IMR-90 (cell line): ENCODE measurements around the gene WNT4. TPM values are rescaled to one million over a fixed set of nuclear protein-coding genes. Genes with fewer than 3 reads are reported as not detected.

Experiments used
- ATAC-seq: fragments of 200-7000 bp; cut with Tn5 transposase; 2 replicates; pipeline ENCODE4 v1.9.1; 2020; ENCODE audit warnings: low read depth, mild to moderate bottlenecking, moderate library complexity
- BruUV-seq: library from RNA; stranded (reverse); fragments of 400-500 nt; replicated peaks from 2 replicates; lab custom pipeline; 2021; lab: Mats Ljungman, UMichigan
- CTCF ChIA-PET: fragments of 300-600 bp; formaldehyde crosslinking; extraction: SDS; loops from one replicate; lab custom pipeline; 2021; ENCODE audit warnings: antibody characterized with exemption; lab: Yijun Ruan, JAX
- POLR2A ChIA-PET: fragments of 300-600 bp; sonication (Branson Sonifier 250); formaldehyde crosslinking; loops from one replicate; lab custom pipeline; 2022; ENCODE audit warnings: antibody characterized with exemption; ENCODE audit not compliant: unreplicated experiment; lab: Charles Lee
- DNase-seq: peaks from one replicate; pipeline ENCODE4 v3.0.0; 2013
- H2AFZ ChIP-seq: replicated peaks from 2 replicates; pipeline ENCODE3; 2013; ENCODE audit warnings: low read length, mild to moderate bottlenecking; ENCODE audit not compliant: poor library complexity
- H2AK5ac ChIP-seq: 2 replicates; pipeline ENCODE4 v1.6.1; 2013; ENCODE audit warnings: low read depth, low read length, inconsistent platforms
- H2AK9ac ChIP-seq: replicated peaks from 2 replicates; pipeline ENCODE3; 2013; ENCODE audit warnings: mild to moderate bottlenecking, low read depth, low read length, moderate library complexity; ENCODE audit not compliant: poor library complexity
- H2BK120ac ChIP-seq: 2 replicates; pipeline ENCODE4 v1.6.1; 2013; ENCODE audit warnings: low read depth, low read length, inconsistent platforms
- H2BK15ac ChIP-seq: 3 replicates; pipeline ENCODE4 v1.6.1; 2013; ENCODE audit warnings: low read depth, low read length, inconsistent platforms
- H2BK20ac ChIP-seq: 2 replicates; pipeline ENCODE4 v1.6.1; 2013; ENCODE audit warnings: low read depth, mild to moderate bottlenecking, inconsistent platforms, low read length, moderate library complexity
- H2BK5ac ChIP-seq: 2 replicates; pipeline ENCODE4 v1.6.1; 2013; ENCODE audit warnings: mild to moderate bottlenecking, low read depth, low read length, inconsistent platforms; ENCODE audit not compliant: poor library complexity, severe bottlenecking
- H3K14ac ChIP-seq: replicated peaks from 2 replicates; pipeline ENCODE4 v1.6.1; 2013; ENCODE audit warnings: low read depth, low read length, inconsistent platforms
- H3K18ac ChIP-seq: 2 replicates; pipeline ENCODE4 v1.6.1; 2013; ENCODE audit warnings: low read depth, low read length, control low read depth
- H3K23ac ChIP-seq: 2 replicates; pipeline ENCODE4 v1.6.1; 2013; ENCODE audit warnings: low read depth, low read length, inconsistent platforms
- H3K27ac ChIP-seq: 2 replicates; pipeline ENCODE4 v1.5.1; 2013; ENCODE audit warnings: mild to moderate bottlenecking, control low read depth, low read length; ENCODE audit not compliant: insufficient read depth
- H3K27me3 ChIP-seq: 2 replicates; pipeline ENCODE4 v1.6.1; 2013; ENCODE audit warnings: low read length; ENCODE audit not compliant: control insufficient read depth, insufficient read depth
- H3K36me3 ChIP-seq: 2 replicates; pipeline ENCODE4 v1.6.1; 2013; ENCODE audit warnings: low read length, mixed read lengths; ENCODE audit not compliant: control insufficient read depth, insufficient read depth
- H3K4ac ChIP-seq: 2 replicates; pipeline ENCODE4 v1.6.1; 2013; ENCODE audit warnings: low read depth, low read length, inconsistent platforms
- H3K4me1 ChIP-seq: 2 replicates; pipeline ENCODE4 v1.6.1; 2013; ENCODE audit warnings: low read length, mixed read lengths; ENCODE audit not compliant: control insufficient read depth, insufficient read depth
- H3K4me2 ChIP-seq: 2 replicates; pipeline ENCODE4 v1.6.1; 2013; ENCODE audit warnings: low read depth, mild to moderate bottlenecking, control low read depth, low read length, moderate library complexity
- H3K4me3 ChIP-seq: 2 replicates; pipeline ENCODE4 v1.5.1; 2013; ENCODE audit warnings: low read depth, mild to moderate bottlenecking, control low read depth, low read length, moderate library complexity; ENCODE audit not compliant: insufficient read depth
- H3K56ac ChIP-seq: 2 replicates; pipeline ENCODE4 v1.6.1; 2013; ENCODE audit warnings: low read length, inconsistent platforms; ENCODE audit not compliant: insufficient read depth; ENCODE audit errors: extremely low read depth
- H3K79me1 ChIP-seq, 2 experiments: 2 replicates each; pipeline ENCODE4 v1.6.1; 2013; ENCODE audit warnings: low read length in 2 of 2, inconsistent platforms in 1 of 2, low read depth in 1 of 2
- H3K9ac ChIP-seq: 2 replicates; pipeline ENCODE4 v1.6.1; 2013; ENCODE audit warnings: low read depth, low read length, control low read depth
- H3K9me1 ChIP-seq: 2 replicates; pipeline ENCODE4 v1.6.1; 2013; ENCODE audit warnings: low read length, inconsistent platforms; ENCODE audit not compliant: insufficient read depth
- H3K9me3 ChIP-seq: 2 replicates; pipeline ENCODE4 v1.6.1; 2013; ENCODE audit warnings: low read length; ENCODE audit not compliant: control insufficient read depth, insufficient read depth
- H4K20me1 ChIP-seq: 2 replicates; pipeline ENCODE4 v1.6.1; 2013; ENCODE audit warnings: low read length, inconsistent platforms; ENCODE audit not compliant: insufficient read depth
- H4K5ac ChIP-seq: 2 replicates; pipeline ENCODE4 v1.6.1; 2013; ENCODE audit warnings: mild to moderate bottlenecking, low read depth, low read length, control low read depth
- H4K8ac ChIP-seq, 2 experiments: 2 replicates each; pipeline ENCODE4 v1.6.1; 2013; ENCODE audit warnings: low read depth in 2 of 2, low read length in 2 of 2, control low read depth in 1 of 2, inconsistent platforms in 1 of 2
- H4K91ac ChIP-seq: 2 replicates; pipeline ENCODE4 v1.6.1; 2013; ENCODE audit warnings: low read depth, low read length, inconsistent platforms; ENCODE audit not compliant: insufficient read depth
- BHLHE40 ChIP-seq: fragments of 150-350 bp; IDR thresholded peaks from 2 replicates; pipeline ENCODE4 v1.6.1; 2016; ENCODE audit warnings: mild to moderate bottlenecking, low read depth, low read length
- CEBPB ChIP-seq: IDR thresholded peaks from 2 replicates; pipeline ENCODE4 v1.6.1; 2012; ENCODE audit warnings: low read depth, low read length, improper control_type of control experiment
- CHD1 ChIP-seq: IDR thresholded peaks from 2 replicates; pipeline ENCODE4 v1.6.1; 2012; ENCODE audit warnings: low read depth, low read length, improper control_type of control experiment
- FOS ChIP-seq: fragments of 150-350 bp; IDR thresholded peaks from 2 replicates; pipeline ENCODE4 v1.6.1; 2016; ENCODE audit warnings: low read depth, low read length
- MAFK ChIP-seq: IDR thresholded peaks from 2 replicates; pipeline ENCODE4 v1.6.1; 2012; ENCODE audit warnings: low read depth, low read length, improper control_type of control experiment
- MAZ ChIP-seq: IDR thresholded peaks from 2 replicates; pipeline ENCODE4 v1.6.1; 2012; ENCODE audit warnings: low read depth, mild to moderate bottlenecking, low read length, improper control_type of control experiment, moderate library complexity, borderline replicate concordance
- MXI1 ChIP-seq: IDR thresholded peaks from 2 replicates; pipeline ENCODE4 v1.6.1; 2012; ENCODE audit warnings: low read depth, mild to moderate bottlenecking, low read length, moderate library complexity, borderline replicate concordance
- NFE2L2 ChIP-seq: fragments of 150-350 bp; IDR thresholded peaks from 2 replicates; pipeline ENCODE4 v1.6.1; 2016; ENCODE audit warnings: low read depth, mild to moderate bottlenecking, low read length
- POLR2A ChIP-seq: IDR thresholded peaks from 2 replicates; pipeline ENCODE4 v1.6.1; 2012; ENCODE audit warnings: mild to moderate bottlenecking, low read depth, low read length
- RAD21 ChIP-seq: IDR thresholded peaks from 2 replicates; pipeline ENCODE4 v1.6.1; 2012; ENCODE audit warnings: low read length, improper control_type of control experiment
- RCOR1 ChIP-seq: IDR thresholded peaks from 2 replicates; pipeline ENCODE4 v1.6.1; 2012; ENCODE audit warnings: mild to moderate bottlenecking, low read length, improper control_type of control experiment; ENCODE audit not compliant: insufficient replicate concordance
- RFX5 ChIP-seq: IDR thresholded peaks from 2 replicates; pipeline ENCODE4 v1.8.0; 2012; ENCODE audit warnings: low read depth, mild to moderate bottlenecking, low read length, moderate library complexity
- SMC3 ChIP-seq: fragments of 150-350 bp; IDR thresholded peaks from 2 replicates; pipeline ENCODE4 v1.6.1; 2016; ENCODE audit warnings: low read depth, mild to moderate bottlenecking, antibody characterized with exemption, low read length, moderate library complexity
- WGBS, 2 experiments: methylation state at CpG; one replicate each; pipeline versions ENCODE4 v1.1.5 to v1.1.7; 2013; ENCODE audit warnings: missing lambda C conversion rate in 2 of 2; ENCODE audit not compliant: insufficient read length in 1 of 2; ENCODE audit errors: extremely low coverage in 2 of 2; 5-methylcytosine and 5-hydroxymethylcytosine counted together
- dilution Hi-C: fragments of 300-500 bp; cut with HindIII; formaldehyde crosslinking; loops from one replicate; pipeline ENCODE4 v1.14.3; 2018; ENCODE audit warnings: low sequenced_read_pairs; ENCODE audit not compliant: unreplicated experiment
- in situ Hi-C: fragments of 300-500 bp; cut with MboI; formaldehyde crosslinking; loops from 3 replicates; pipeline ENCODE4 v1.14.3; 2019; ENCODE audit warnings: low sequenced_read_pairs, inconsistent platforms, mixed read lengths
- intact Hi-C: fragments of 100-400 bp; cut with micrococcal nuclease; formaldehyde crosslinking; loops from 2 replicates; pipeline ENCODE4 v1.10.0; 2022
- polyA plus RNA-seq, 3 experiments: library from polyadenylated mRNA; depleted of rRNA; stranded (reverse); fragments of >200 nt; gene quantifications; 2 replicates each; pipeline ENCODE4 v1.2.3, GENCODE V29; 2012; ENCODE audit warnings: low replicate concordance in 1 of 3
- total RNA-seq: library from RNA; depleted of rRNA; stranded (reverse); fragments of >200 nt; gene quantifications from 2 replicates; pipeline ENCODE4 v1.2.3, GENCODE V29; 2012
- TF ChIP-seq, protein P1 (sequence below): conservative IDR thresholded peaks from 2 replicates; pipeline ENCODE4 v1.5.1; 2012; ENCODE audit warnings: mild to moderate bottlenecking, low read depth, low read length, improper control_type of control experiment
- TF ChIP-seq, protein P2 (sequence below): fragments of 150-350 bp; IDR thresholded peaks from 2 replicates; pipeline ENCODE4 v1.6.1; 2017; ENCODE audit warnings: mild to moderate bottlenecking, antibody characterized with exemption, low read length, low read depth
- TF ChIP-seq, protein P3 (sequence below): fragments of 150-350 bp; IDR thresholded peaks from 2 replicates; pipeline ENCODE4 v1.6.1; 2016; ENCODE audit warnings: low read depth, mild to moderate bottlenecking, low read length, moderate library complexity, borderline replicate concordance

WNT4 gene
- total and polyA plus RNA-seq, 2 of the 4 experiments (the other 2 are of a cell fraction): not detected

DNA sequence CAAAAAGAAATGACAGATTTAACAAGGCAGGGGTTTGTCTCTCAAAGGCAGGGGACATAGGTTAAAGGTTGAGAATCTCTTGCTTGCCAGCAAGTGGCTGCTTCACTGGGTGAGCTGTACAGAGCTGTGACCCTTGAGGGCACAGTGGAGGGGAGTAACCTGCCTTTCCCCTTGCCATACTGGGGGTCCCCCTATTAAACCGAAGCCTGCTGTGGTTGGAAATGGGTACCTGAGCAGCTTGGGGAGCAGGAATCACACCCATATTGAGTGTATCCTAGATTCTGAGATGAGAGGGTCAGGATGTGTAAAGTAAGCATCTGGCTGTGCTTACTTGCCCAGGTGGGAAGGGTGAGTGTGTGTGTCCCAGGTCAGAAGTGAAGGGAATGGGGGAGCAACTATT is 31.8 kb downstream of the WNT4 start:
- Histone ChIP-seq H2AK5ac (no peak overlapping the region), H3K4ac (0 out of 2 replicates have a peak overlapping the region, but pooled peaks have one; percentile 7), H2AK9ac (no peak overlapping the region), H3K27me3 (no peaks in the 10 kb centered on the region), H3K56ac (no peak overlapping the region), H3K79me1 (peaks cover 62 to 98% of the 10 kb centered on the region in 2 experiments), H2BK20ac (no peak overlapping the region), H3K36me3 (peaks cover 26% of the 10 kb centered on the region), H2BK120ac (no peak overlapping the region), H4K5ac (no peak overlapping the region), H2BK5ac (no peak overlapping the region), H3K14ac (no peak overlapping the region; the same call in 1 of the 2 replicates), H2AFZ (no peak overlapping the region), H2BK15ac (no peak overlapping the region), H3K4me1 (peaks cover 36% of the 10 kb centered on the region), H3K18ac (no peak overlapping the region), H3K4me2 (peak overlapping the region; percentile 7; the same call in 1 of the 2 replicates), H3K4me3 (no peak overlapping the region), H4K91ac (no peak overlapping the region), H4K20me1 (peaks cover 94% of the 10 kb centered on the region), H3K9me3 (no peaks in the 10 kb centered on the region), H3K9me1 (peaks cover 45% of the 10 kb centered on the region), H3K23ac (no peak overlapping the region), H4K8ac (no peak overlapping the region), H3K9ac (no peak overlapping the region), H3K27ac (no peak overlapping the region)
- WGBS, 2 experiments: no CpG with 5 or more reads among the region's 1 CpG
- ATAC-seq (no peak), DNase-seq (no peak)
- POLR2A ChIA-PET: no interaction called here
- CTCF ChIA-PET: no interaction called here
- dilution Hi-C loops (no loop called here), in situ Hi-C loops (loop anchor here (10.0 kb wide), 1 partner anchor 164 kb away; no protein-coding TSS in a partner anchor), intact Hi-C loops (no loop called here)
- TF ChIP-seq MXI1: no peak
- TF ChIP-seq CEBPB: no peak
- TF ChIP-seq MAFK: no peak
- no peak for TF ChIP-seq CHD1
- TF ChIP-seq BHLHE40: no peak
- no peak for TF ChIP-seq SMC3
- no peak for TF ChIP-seq RCOR1
- no peak for TF ChIP-seq NFE2L2
- TF ChIP-seq, protein P1, sequence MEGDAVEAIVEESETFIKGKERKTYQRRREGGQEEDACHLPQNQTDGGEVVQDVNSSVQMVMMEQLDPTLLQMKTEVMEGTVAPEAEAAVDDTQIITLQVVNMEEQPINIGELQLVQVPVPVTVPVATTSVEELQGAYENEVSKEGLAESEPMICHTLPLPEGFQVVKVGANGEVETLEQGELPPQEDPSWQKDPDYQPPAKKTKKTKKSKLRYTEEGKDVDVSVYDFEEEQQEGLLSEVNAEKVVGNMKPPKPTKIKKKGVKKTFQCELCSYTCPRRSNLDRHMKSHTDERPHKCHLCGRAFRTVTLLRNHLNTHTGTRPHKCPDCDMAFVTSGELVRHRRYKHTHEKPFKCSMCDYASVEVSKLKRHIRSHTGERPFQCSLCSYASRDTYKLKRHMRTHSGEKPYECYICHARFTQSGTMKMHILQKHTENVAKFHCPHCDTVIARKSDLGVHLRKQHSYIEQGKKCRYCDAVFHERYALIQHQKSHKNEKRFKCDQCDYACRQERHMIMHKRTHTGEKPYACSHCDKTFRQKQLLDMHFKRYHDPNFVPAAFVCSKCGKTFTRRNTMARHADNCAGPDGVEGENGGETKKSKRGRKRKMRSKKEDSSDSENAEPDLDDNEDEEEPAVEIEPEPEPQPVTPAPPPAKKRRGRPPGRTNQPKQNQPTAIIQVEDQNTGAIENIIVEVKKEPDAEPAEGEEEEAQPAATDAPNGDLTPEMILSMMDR: no peak
- TF ChIP-seq POLR2A: no peak
- TF ChIP-seq RAD21: no peak
- TF ChIP-seq FOS: no peak
- TF ChIP-seq RFX5: no peak
- TF ChIP-seq, protein P2, sequence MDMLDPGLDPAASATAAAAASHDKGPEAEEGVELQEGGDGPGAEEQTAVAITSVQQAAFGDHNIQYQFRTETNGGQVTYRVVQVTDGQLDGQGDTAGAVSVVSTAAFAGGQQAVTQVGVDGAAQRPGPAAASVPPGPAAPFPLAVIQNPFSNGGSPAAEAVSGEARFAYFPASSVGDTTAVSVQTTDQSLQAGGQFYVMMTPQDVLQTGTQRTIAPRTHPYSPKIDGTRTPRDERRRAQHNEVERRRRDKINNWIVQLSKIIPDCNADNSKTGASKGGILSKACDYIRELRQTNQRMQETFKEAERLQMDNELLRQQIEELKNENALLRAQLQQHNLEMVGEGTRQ: no peak
- TF ChIP-seq, protein P3, sequence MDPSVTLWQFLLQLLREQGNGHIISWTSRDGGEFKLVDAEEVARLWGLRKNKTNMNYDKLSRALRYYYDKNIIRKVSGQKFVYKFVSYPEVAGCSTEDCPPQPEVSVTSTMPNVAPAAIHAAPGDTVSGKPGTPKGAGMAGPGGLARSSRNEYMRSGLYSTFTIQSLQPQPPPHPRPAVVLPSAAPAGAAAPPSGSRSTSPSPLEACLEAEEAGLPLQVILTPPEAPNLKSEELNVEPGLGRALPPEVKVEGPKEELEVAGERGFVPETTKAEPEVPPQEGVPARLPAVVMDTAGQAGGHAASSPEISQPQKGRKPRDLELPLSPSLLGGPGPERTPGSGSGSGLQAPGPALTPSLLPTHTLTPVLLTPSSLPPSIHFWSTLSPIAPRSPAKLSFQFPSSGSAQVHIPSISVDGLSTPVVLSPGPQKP: no peak
- no peak for TF ChIP-seq MAZ
- no TSS peak for BruUV-seq
